HepG2 (cell line): ENCODE measurements around the gene RWDD2A. TPM values are rescaled to one million over a fixed set of nuclear protein-coding genes. Genes with fewer than 3 reads are reported as not detected.

ENCODE experiments used
- ARID4A ChIP-seq: sonication (generic); formaldehyde crosslinking; IDR thresholded peaks from 2 replicates; pipeline ENCODE4 v1.5.0; 2020; ENCODE audit warnings: mild to moderate bottlenecking, missing genetic modification reagents, borderline replicate concordance
- ATF7 ChIP-seq, 2 experiments: fragments of 450-650 bp in 1 of 2; sonication (generic) in 1 of 2; formaldehyde crosslinking in 1 of 2; IDR thresholded peaks; 2 replicates each; pipeline versions ENCODE4 v1.4.0 to v1.6.1; 2016 to 2020; ENCODE audit warnings: antibody characterized with exemption in 1 of 2, mild to moderate bottlenecking in 1 of 2, missing genetic modification reagents in 1 of 2
- BCL3 ChIP-seq: sonication (generic); formaldehyde crosslinking; IDR thresholded peaks from 2 replicates; pipeline ENCODE4 v1.5.1; 2020; ENCODE audit warnings: mild to moderate bottlenecking, missing genetic modification reagents, moderate library complexity
- CCDC6 ChIP-seq: sonication (generic); formaldehyde crosslinking; IDR thresholded peaks from 2 replicates; pipeline ENCODE4 v1.8.1; 2022; ENCODE audit warnings: mild to moderate bottlenecking, missing genetic modification reagents, moderate library complexity
- CEBPB ChIP-seq: IDR thresholded peaks from 2 replicates; pipeline ENCODE4 v1.6.1; 2011; ENCODE audit warnings: low read depth, low read length, improper control_type of control experiment, borderline replicate concordance
- SP5 ChIP-seq: IDR thresholded peaks from 2 replicates; pipeline ENCODE4 v1.6.1; 2016; ENCODE audit warnings: low read depth, borderline replicate concordance
- THYN1 ChIP-seq: sonication (generic); formaldehyde crosslinking; IDR thresholded peaks from 2 replicates; pipeline ENCODE4 v1.8.1; 2023; ENCODE audit warnings: low read depth, mild to moderate bottlenecking, moderate library complexity, missing genetic modification reagents, borderline replicate concordance
- TMF1 ChIP-seq: sonication (generic); formaldehyde crosslinking; IDR thresholded peaks from 2 replicates; pipeline ENCODE4 v1.8.1; 2022; ENCODE audit warnings: low read depth, missing genetic modification reagents
- TRIM24 ChIP-seq: sonication (generic); formaldehyde crosslinking; IDR thresholded peaks from 2 replicates; pipeline ENCODE4 v1.8.0; 2022; ENCODE audit warnings: mild to moderate bottlenecking, missing genetic modification reagents
- ZNF333 ChIP-seq: sonication (generic); formaldehyde crosslinking; IDR thresholded peaks from 2 replicates; pipeline ENCODE4 v1.4.0; 2020; ENCODE audit warnings: mild to moderate bottlenecking, missing genetic modification reagents, borderline replicate concordance
- ZNF816 ChIP-seq: sonication (generic); formaldehyde crosslinking; IDR thresholded peaks from 2 replicates; pipeline ENCODE4 v1.8.0; 2022; ENCODE audit warnings: missing genetic modification reagents, mild to moderate bottlenecking, borderline replicate concordance
- ZSCAN29 ChIP-seq: sonication (generic); formaldehyde crosslinking; conservative IDR thresholded peaks from 2 replicates; pipeline ENCODE4 v1.4.0; 2020; ENCODE audit warnings: mild to moderate bottlenecking, missing genetic modification reagents
- polyA plus RNA-seq, 8 experiments: library from polyadenylated mRNA; depleted of rRNA in 3 of 8; stranded (reverse) in 7 of 8; unstranded in 1 of 8; fragments of >200 nt; fragmentation: Illumina TruSeq in 4 of 8; extraction: Trizol in 4 of 8; gene quantifications; 2 replicates each; pipeline versions ENCODE4 v1.2.1 to v1.2.3, GENCODE V29; 2011 to 2016; ENCODE audit warnings: low read depth in 4 of 8, missing spikeins in 1 of 8, mixed read lengths in 1 of 8; ENCODE audit not compliant: insufficient read depth in 1 of 8
- total RNA-seq, 5 experiments: library from RNA; depleted of rRNA; stranded (reverse); fragments of >200 nt; fragmentation: Illumina TruSeq; extraction: Trizol; gene quantifications; 2 replicates each; pipeline ENCODE4 v1.2.3, GENCODE V29; 2016; ENCODE audit warnings: low read depth in 1 of 5
- TF ChIP-seq, protein P1 (sequence below): IDR thresholded peaks from 2 replicates; pipeline ENCODE4 v1.6.1; 2016; ENCODE audit warnings: low read depth, missing genetic modification reagents, missing compliant biosample characterization
- TF ChIP-seq, protein P2 (sequence below): sonication (generic); formaldehyde crosslinking; IDR thresholded peaks from 2 replicates; pipeline ENCODE4 v1.8.1; 2023; ENCODE audit warnings: mild to moderate bottlenecking, missing genetic modification reagents, borderline replicate concordance
- TF ChIP-seq, protein P3 (sequence below): sonication (generic); formaldehyde crosslinking; IDR thresholded peaks from 2 replicates; pipeline ENCODE4 v1.5.0; 2020; ENCODE audit warnings: missing genetic modification reagents

The RWDD2A gene
- total and polyA plus RNA-seq, 2 of the 13 experiments (the other 11 are each of a cell fraction or from before 2014, with no cell fraction given), result 5.3 to 8.1 TPM

GRCh38 chr6:83192871-83193746 is at the start of gene RWDD2A, which contains the start of gene PGM3 (continued):
- TF ChIP-seq, protein P1, sequence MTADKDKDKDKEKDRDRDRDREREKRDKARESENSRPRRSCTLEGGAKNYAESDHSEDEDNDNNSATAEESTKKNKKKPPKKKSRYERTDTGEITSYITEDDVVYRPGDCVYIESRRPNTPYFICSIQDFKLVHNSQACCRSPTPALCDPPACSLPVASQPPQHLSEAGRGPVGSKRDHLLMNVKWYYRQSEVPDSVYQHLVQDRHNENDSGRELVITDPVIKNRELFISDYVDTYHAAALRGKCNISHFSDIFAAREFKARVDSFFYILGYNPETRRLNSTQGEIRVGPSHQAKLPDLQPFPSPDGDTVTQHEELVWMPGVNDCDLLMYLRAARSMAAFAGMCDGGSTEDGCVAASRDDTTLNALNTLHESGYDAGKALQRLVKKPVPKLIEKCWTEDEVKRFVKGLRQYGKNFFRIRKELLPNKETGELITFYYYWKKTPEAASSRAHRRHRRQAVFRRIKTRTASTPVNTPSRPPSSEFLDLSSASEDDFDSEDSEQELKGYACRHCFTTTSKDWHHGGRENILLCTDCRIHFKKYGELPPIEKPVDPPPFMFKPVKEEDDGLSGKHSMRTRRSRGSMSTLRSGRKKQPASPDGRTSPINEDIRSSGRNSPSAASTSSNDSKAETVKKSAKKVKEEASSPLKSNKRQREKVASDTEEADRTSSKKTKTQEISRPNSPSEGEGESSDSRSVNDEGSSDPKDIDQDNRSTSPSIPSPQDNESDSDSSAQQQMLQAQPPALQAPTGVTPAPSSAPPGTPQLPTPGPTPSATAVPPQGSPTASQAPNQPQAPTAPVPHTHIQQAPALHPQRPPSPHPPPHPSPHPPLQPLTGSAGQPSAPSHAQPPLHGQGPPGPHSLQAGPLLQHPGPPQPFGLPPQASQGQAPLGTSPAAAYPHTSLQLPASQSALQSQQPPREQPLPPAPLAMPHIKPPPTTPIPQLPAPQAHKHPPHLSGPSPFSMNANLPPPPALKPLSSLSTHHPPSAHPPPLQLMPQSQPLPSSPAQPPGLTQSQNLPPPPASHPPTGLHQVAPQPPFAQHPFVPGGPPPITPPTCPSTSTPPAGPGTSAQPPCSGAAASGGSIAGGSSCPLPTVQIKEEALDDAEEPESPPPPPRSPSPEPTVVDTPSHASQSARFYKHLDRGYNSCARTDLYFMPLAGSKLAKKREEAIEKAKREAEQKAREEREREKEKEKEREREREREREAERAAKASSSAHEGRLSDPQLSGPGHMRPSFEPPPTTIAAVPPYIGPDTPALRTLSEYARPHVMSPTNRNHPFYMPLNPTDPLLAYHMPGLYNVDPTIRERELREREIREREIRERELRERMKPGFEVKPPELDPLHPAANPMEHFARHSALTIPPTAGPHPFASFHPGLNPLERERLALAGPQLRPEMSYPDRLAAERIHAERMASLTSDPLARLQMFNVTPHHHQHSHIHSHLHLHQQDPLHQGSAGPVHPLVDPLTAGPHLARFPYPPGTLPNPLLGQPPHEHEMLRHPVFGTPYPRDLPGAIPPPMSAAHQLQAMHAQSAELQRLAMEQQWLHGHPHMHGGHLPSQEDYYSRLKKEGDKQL (CRISPR knock-in tag), result no peak
- TF ChIP-seq ZSCAN29 (CRISPR knock-in tag), result no peak
- TF ChIP-seq CCDC6, result peak; percentile 65; the same call in 1 of the 2 replicates
- TF ChIP-seq CEBPB, result no peak
- no peak for TF ChIP-seq ATF7 (IDR thresholded peaks at IDR 0.05)
- no peak for TF ChIP-seq ATF7 (CRISPR knock-in tag; IDR thresholded peaks at IDR 0.05)
- TF ChIP-seq, protein P2, sequence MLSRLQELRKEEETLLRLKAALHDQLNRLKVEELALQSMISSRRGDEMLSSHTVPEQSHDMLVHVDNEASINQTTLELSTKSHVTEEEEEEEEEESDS (CRISPR knock-in tag), result no peak
- TF ChIP-seq ZNF816 (CRISPR knock-in tag), result peak; percentile 76; the same call in 1 of the 2 replicates
- TF ChIP-seq TMF1 (CRISPR knock-in tag), result no peak
- no peak for TF ChIP-seq TRIM24 (CRISPR knock-in tag)
- TF ChIP-seq ARID4A, result peak; percentile 90
- TF ChIP-seq, protein P3, sequence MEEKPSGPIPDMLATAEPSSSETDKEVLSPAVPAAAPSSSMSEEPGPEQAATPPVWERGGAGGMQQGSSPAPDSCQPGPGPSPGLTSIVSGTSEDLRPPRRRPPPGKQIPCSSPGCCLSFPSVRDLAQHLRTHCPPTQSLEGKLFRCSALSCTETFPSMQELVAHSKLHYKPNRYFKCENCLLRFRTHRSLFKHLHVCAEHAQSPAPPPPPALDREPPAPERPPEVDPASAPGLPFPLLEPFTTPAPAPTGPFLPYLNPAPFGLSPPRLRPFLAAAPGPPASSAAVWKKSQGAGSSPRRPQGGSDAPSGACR (CRISPR knock-in tag), result peak; percentile 85
- TF ChIP-seq SP5 (CRISPR knock-in tag), result no peak; the same call in 1 of the 2 replicates
- TF ChIP-seq BCL3 (CRISPR knock-in tag), result peak; percentile 53; the same call in 1 of the 2 replicates
- TF ChIP-seq THYN1, result no peak
- 0 out of 2 replicates have a peak, but pooled peaks have one; percentile 49 for TF ChIP-seq ZNF333 (CRISPR knock-in tag)
